Activated CD4-positive, alpha-beta T cell treated with anti-CD3 and anti-CD28 coated beads, Interleukin-2, amount 50 U/mL, for 4 hours (primary cell): Measurements from ENCODE around the gene STK36.
A peak's percentile ranks its signal among the peaks of the same experiment; 100 is the strongest.

Source experiments
- DNase-seq, 2 experiments: peaks; one replicate each; pipeline ENCODE4 v3.0.0-alpha.2; 2020

The STK36 gene, protein sequence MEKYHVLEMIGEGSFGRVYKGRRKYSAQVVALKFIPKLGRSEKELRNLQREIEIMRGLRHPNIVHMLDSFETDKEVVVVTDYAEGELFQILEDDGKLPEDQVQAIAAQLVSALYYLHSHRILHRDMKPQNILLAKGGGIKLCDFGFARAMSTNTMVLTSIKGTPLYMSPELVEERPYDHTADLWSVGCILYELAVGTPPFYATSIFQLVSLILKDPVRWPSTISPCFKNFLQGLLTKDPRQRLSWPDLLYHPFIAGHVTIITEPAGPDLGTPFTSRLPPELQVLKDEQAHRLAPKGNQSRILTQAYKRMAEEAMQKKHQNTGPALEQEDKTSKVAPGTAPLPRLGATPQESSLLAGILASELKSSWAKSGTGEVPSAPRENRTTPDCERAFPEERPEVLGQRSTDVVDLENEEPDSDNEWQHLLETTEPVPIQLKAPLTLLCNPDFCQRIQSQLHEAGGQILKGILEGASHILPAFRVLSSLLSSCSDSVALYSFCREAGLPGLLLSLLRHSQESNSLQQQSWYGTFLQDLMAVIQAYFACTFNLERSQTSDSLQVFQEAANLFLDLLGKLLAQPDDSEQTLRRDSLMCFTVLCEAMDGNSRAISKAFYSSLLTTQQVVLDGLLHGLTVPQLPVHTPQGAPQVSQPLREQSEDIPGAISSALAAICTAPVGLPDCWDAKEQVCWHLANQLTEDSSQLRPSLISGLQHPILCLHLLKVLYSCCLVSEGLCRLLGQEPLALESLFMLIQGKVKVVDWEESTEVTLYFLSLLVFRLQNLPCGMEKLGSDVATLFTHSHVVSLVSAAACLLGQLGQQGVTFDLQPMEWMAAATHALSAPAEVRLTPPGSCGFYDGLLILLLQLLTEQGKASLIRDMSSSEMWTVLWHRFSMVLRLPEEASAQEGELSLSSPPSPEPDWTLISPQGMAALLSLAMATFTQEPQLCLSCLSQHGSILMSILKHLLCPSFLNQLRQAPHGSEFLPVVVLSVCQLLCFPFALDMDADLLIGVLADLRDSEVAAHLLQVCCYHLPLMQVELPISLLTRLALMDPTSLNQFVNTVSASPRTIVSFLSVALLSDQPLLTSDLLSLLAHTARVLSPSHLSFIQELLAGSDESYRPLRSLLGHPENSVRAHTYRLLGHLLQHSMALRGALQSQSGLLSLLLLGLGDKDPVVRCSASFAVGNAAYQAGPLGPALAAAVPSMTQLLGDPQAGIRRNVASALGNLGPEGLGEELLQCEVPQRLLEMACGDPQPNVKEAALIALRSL (N-terminal part only)

DNA sequence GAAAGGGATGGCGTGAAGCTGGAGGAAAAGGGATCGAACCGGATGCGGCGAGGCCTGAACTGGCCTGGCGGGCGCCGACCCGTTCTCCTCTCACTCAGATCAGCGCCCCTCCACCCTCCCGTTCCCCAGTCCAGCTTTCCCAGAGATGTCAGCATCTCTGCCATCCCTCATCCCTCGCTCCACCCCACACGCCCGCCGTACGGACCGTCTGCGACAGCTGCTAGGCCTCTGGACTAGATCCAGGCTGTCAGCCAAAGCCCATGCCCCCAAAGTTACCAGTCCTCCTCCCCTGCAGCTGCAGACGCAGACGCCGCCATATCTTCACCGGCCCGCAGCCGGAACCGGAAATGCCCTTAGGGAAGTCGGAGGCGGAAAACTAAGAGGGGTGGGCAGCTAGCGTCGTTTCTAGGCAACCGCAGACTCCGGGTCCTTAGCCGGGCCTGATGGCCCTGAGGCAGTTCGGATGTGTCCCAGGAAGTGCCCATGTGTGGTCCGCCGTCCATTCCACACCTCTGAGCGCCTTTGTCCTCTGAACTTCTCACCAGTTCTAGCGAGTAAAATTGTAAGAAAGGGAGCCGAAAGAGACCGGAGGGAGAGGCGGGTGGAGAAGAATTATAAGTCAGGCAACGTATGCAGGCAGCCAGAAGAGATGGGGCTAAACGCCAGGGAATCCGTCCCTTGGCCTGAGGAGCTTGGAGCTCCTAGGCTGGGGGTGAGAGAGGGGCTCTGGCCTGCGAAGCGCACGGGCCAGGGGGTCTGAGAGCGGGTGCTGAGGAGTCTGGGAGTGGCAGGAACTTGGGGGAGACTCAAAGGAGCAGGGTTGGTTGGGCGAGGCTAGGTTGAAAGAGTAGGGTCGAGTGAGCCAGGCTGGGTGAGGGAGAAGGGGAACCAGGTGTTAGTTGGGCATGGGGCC, at the start of gene STK36, which contains the start of gene RNF25:
Gene STK36 (plus strand): TSS at position 433 of the 913 bp plus-strand sequence. CDS start 744 bp downstream, outside the sequence.
Gene RNF25 (minus strand): TSS at position 349 of the 913 bp plus-strand sequence. CDS start 32 bp downstream, at position 317.
- peak; percentile 71 to 72 for DNase-seq

DNA sequence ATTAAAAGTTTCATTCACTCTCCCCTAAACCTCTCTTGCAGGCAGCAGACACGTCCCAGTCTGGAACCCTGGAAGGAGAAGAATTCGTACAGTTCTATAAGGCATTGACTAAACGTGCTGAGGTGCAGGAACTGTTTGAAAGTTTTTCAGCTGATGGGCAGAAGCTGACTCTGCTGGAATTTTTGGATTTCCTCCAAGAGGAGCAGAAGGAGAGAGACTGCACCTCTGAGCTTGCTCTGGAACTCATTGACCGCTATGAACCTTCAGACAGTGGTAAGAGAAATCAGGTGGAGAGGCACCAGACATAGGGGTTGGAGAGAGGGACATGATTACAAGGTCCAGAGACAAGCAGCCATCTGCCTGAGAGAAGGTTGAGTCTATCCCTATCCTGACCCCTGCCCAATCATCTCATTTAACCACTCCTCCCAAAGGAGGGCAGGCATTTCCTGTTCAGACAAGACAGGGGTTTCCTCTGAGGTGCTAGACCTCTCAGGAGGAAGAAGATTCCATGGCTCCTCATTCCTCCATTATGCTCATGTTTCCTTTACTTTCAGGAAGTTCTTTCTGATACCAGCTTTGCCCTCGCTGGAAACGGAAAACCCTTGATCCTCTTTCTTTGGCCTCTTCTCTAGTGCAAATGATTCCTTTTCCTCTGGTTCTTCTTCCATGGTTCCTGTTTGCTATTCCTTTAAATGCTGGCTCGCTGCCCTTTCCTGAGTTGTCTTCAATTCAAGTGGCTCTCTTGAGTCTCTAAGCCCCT, 49.1 kb upstream of the STK36 start:
- DNase-seq, result no peak

GRCh38 chr2:218623366-218623705, 48.5 kb upstream of the STK36 start:
- DNase-seq, result no peak

DNA sequence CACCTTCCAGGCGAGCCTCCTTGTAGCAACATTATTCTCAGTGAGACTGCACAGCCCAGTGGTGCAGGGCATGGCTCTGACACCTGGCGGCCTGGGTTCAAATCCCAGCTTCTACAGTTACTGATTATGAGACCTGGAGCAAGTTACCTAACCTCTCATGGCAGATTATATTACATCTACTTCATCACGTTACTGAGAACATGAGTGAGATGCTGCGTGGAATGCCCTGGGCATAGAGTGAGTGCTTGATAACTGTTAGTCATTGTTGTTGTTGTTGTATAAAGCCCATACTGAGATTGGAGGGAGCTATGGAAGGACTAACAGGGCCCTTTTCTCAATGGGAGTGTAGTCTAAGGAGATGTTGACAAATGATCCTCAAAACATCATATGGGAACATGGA, 45.5 kb upstream of the STK36 start:
- no peak for DNase-seq

GRCh38 chr2:218627939-218628338, 43.9 kb upstream of the STK36 start:
- no peak for DNase-seq

DNA sequence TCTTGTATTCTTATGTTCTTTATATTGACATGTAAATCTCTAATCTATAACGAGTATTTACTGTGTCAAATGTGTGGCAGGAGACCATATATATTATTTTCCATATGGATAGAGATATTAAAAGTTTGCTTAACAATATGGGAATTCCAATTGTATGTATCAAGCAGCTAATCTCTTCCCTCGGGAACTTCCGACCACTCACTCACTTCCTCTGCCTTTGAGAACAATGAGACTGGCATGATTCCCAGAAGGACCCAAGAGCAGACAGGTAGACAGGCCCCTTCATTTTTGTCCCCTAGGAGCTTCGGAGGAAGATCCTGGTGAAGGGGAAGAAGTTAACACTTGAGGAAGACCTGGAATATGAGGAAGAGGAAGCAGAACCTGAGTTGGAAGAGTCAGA, 40.0 kb upstream of the STK36 start:
- DNase-seq, result no peak

DNA sequence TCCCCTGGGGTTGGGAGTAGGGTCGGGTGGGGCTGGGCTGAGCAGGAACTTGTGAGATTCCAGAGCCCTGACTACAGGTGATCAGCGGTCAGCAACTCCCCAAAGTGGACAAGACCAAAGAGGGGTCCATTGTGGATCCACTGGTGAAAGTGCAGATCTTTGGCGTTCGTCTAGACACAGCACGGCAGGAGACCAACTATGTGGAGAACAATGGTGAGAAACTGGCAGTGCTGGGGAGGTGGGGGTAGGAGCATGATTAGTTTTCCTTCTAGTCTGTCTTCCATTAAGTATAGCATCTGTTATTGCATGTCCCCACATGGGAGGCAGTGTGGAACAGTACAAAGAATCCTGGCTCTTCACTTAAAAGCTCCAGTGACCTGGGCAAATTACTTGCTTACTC, 36.2 kb upstream of the STK36 start:
- DNase-seq, result no peak

DNA sequence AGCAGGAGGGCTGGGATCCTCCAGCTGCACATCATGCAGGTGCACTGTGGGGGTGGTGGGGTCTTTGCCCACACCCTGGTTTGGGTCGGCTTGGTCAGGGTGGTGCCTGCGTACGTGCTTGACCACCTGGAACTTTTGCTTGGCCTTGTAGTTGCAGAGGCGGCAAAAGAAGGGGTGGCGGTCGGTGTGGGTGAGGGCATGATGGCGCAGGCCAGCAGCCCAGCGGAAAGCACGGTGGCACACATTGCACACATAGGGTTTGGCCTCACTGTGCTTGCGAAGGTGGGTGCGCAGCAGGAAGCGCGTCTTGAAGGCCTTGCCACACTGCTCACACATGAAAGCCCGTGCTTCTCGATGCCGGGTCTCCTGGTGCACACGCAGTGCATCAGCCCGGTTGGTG, 33.5 kb upstream of the STK36 start:
- DNase-seq, result no peak

DNA sequence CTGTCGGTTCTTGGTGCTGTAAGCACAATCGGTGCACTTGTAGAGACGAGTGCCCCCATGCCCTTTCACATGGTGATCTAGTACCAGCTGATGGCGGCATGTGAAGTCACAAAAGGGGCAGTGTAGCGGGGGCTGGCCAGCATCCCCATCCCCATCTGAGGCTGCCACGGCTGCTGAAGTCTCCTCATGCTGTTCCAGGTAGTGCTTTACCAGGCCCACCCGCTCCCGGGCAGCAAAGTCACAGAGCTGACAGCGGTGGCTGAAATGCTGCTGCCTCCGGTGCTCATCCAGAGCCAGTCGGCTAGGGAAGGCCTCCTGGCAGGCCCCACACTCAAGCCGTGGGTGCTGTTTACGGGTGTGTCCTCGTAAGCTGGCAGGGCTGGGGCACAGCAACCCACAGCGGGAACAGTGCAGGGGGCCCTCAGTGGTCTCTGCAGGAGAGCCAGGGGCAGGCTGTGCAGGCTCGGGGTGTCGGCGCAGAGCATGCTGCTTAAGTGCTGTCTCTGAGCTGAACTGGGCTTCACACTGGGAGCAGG, 29.7 kb upstream of the STK36 start:
- DNase-seq, result no peak

GRCh38 chr2:218642786-218643185, 29.1 kb upstream of the STK36 start:
- DNase-seq, result no peak

GRCh38 chr2:218643751-218644310, 28.1 kb upstream of the STK36 start:
- DNase-seq, result no peak

DNA sequence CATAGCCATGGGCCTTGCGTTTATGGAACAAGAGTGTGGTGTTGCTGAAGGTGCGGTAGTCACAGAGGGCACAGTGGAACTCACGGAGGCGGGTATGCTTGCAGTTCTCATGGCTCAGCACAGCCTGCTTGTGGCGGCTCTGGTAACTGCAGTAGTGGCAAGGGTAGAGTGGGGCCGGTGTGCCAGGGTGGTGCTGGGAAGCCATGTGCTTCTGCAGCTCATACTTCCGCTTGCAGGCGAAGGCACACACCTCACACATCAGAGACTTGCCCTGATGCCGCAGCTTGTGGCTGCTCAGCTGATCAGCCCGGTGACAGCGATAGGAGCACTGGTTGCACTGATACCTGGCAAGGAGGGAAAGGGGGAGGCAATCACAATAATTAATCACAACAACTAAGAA, 27.2 kb upstream of the STK36 start:
- no peak for DNase-seq

DNA sequence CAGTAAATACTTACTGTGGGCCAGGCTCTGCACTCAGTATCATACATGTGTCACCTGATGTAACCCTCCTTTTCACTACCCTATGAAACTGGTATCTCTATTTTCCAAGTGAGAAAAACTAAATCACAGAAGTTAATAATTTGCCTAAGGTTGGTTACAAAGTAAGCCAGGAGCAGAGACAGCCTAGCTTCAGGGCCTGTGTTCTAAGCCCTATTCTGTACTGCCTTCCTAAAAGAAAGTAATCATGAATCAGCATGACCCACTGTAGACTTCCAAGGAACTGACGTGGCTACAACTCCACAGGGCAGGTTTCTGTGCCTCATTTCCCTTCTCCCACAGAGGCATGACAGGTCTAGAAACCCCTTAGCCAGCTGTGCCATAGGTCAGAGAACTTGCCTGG, 26.8 kb upstream of the STK36 start:
- DNase-seq, result no peak

GRCh38 chr2:218648088-218648786, 23.6 kb upstream of the STK36 start:
- peak; percentile 42 to 45 for DNase-seq

DNA sequence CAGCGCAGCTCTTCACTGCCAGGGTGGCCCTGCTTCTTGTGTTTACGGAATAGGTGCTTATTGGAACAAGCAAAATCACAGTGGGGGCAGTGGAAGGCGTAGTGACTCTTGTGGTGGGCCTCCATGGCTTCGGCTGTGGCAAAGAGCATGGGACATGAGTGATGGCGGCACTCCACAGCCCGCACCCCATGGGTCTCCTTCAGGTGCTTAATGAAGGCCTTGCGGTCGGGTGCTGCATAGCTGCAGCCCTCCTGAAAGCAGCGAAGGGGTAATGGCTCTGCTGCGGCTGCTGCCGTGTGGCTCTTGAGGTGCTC, 23.1 kb upstream of the STK36 start:
- no peak for DNase-seq

DNA sequence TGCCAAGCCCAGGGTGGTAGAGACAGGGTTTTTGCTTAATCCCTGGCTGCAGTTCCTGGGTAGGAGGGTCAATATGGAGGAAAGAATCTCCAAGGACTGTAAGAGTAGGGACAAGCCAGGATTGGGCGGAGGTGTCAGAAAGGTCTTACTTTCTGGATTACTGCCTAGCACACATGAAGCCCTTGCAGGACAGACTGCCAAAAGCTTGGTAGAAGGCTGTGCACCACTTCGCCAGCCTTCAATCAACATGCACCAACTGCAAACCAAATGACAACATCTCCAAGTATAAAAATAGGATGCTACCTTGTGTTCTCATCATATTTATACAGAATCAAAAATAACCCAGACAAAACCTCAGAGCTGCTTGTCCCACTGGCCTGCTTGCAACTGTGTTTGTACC, 16.1 kb upstream of the STK36 start:
- no peak for DNase-seq

- peak; percentile 26 to 33 for DNase-seq
Observed at GRCh38 chr2:218658671-218659257, 13.1 kb upstream of the STK36 start.

- peak; percentile 94 for DNase-seq
Observed at GRCh38 chr2:218659258-218659987, 12.5 kb upstream of the STK36 start, which contains the start of the genes BCS1L and ZNF142. TSS of gene BCS1L (plus strand) at chr2:218659683. CDS start at chr2:218660988, 1,305 bp downstream. TSS of gene ZNF142 (minus strand) at chr2:218659623. CDS start at chr2:218656429, 3,194 bp downstream.

- no peak for DNase-seq
Observed at GRCh38 chr2:218659988-218660358, 11.9 kb upstream of the STK36 start.
